Panc1 (cell line): Measurements from ENCODE around the gene HLA-DOA. TPM values are rescaled to one million over a fixed set of nuclear protein-coding genes. Genes with fewer than 3 reads are reported as not detected.

ENCODE experiments used
- ATAC-seq: fragments of 200-7000 bp; cut with Tn5 transposase; 2 replicates; pipeline ENCODE4 v1.9.1; 2020; ENCODE audit warnings: mild to moderate bottlenecking, moderate library complexity
- BruUV-seq: library from RNA; stranded (reverse); fragments of 400-500 nt; replicated peaks from 2 replicates; lab custom pipeline; 2021; lab: Mats Ljungman, UMichigan
- CTCF ChIA-PET: fragments of 300-600 bp; sonication (Branson Sonifier 250); formaldehyde crosslinking; loops from one replicate; lab custom pipeline; 2022; ENCODE audit warnings: antibody characterized with exemption; lab: Charles Lee
- POLR2A ChIA-PET: fragments of 300-600 bp; sonication (Branson Sonifier 250); formaldehyde crosslinking; loops from one replicate; lab custom pipeline; 2022; ENCODE audit warnings: antibody characterized with exemption; lab: Charles Lee
- DNase-seq: peaks from one replicate; pipeline ENCODE4 v3.0.0-alpha.2; 2010; ENCODE audit warnings: low read depth, low spot score
- H3K27ac ChIP-seq: 2 replicates; pipeline ENCODE4 v1.5.1; 2011; ENCODE audit warnings: mild to moderate bottlenecking, low read length, inconsistent platforms
- H3K27me3 ChIP-seq: fragments of 200-500 bp; sonication (Bioruptor generic); 2 replicates; pipeline ENCODE4 v1.6.0; 2014; ENCODE audit warnings: low read length, inconsistent platforms; ENCODE audit not compliant: control insufficient read depth, insufficient read depth
- H3K36me3 ChIP-seq: fragments of 200-500 bp; sonication (Bioruptor generic); 2 replicates; pipeline ENCODE4 v1.5.1; 2014; ENCODE audit warnings: inconsistent platforms, mild to moderate bottlenecking, low read length, moderate library complexity; ENCODE audit not compliant: control insufficient read depth, insufficient read depth
- H3K4me1 ChIP-seq: 2 replicates; pipeline ENCODE4 v1.5.1; 2011; ENCODE audit warnings: inconsistent platforms, mild to moderate bottlenecking, low read length, moderate library complexity; ENCODE audit not compliant: control insufficient read depth, insufficient read depth
- H3K4me3 ChIP-seq, 2 experiments: 2 replicates each; pipeline ENCODE4 v1.5.1; 2011 to 2012; ENCODE audit warnings: low read depth in 2 of 2, low read length in 2 of 2, mild to moderate bottlenecking in 2 of 2, inconsistent platforms in 1 of 2, moderate library complexity in 1 of 2
- H3K9me3 ChIP-seq: fragments of 200-500 bp; sonication (Bioruptor generic); 2 replicates; pipeline ENCODE4 v1.5.1; 2014; ENCODE audit warnings: low read depth, mild to moderate bottlenecking, inconsistent platforms, low read length, moderate library complexity; ENCODE audit not compliant: control insufficient read depth, insufficient read depth
- CTCF ChIP-seq: fragments of 450-650 bp; IDR thresholded peaks from 2 replicates; pipeline ENCODE4 v1.5.1; 2017; ENCODE audit warnings: mild to moderate bottlenecking
- POLR2AphosphoS5 ChIP-seq: IDR thresholded peaks from 2 replicates; pipeline ENCODE4 v1.6.1; 2012; ENCODE audit warnings: mild to moderate bottlenecking, low read depth, low read length, moderate library complexity
- REST ChIP-seq, 2 experiments: IDR thresholded peaks; 2 replicates each; pipeline ENCODE4 v1.6.1; 2011 to 2012; ENCODE audit warnings: low read depth in 2 of 2, control low read depth in 1 of 2, low read length in 1 of 2, mild to moderate bottlenecking in 1 of 2, moderate library complexity in 1 of 2; ENCODE audit not compliant: insufficient read depth in 1 of 2
- SIN3A ChIP-seq: IDR thresholded peaks from 2 replicates; pipeline ENCODE4 v1.6.1; 2012; ENCODE audit warnings: low read depth, mild to moderate bottlenecking, low read length, moderate library complexity, borderline replicate concordance; ENCODE audit not compliant: insufficient read depth
- TCF7L2 ChIP-seq: IDR thresholded peaks from 2 replicates; pipeline ENCODE4 v1.6.1; 2011; ENCODE audit warnings: mild to moderate bottlenecking, low read depth, low read length, inconsistent platforms
- in situ Hi-C: cut with HindIII; loops from 2 replicates; pipeline ENCODE4 v1.10.0; 2016; ENCODE audit warnings: low sequenced_read_pairs, low pct_unique_long_range_greater_than_20kb
- intact Hi-C: fragments of 100-400 bp; cut with micrococcal nuclease; formaldehyde crosslinking; loops from one replicate; pipeline ENCODE4 v1.10.0; 2022; ENCODE audit not compliant: unreplicated experiment
- total RNA-seq: library from RNA; stranded (reverse); gene quantifications from one replicate; pipeline ENCODE4 v1.2.1, GENCODE V29; 2021; ENCODE audit not compliant: unreplicated experiment

Gene HLA-DOA
- total RNA-seq, 1 experiment from 2014 or later, result 0.08 TPM

- in situ Hi-C loops (no loop called here), intact Hi-C loops (no loop called here)
- H3K36me3 ChIP-seq, result peaks cover 62% of the 10 kb centered on the region
- ATAC-seq (no peak), DNase-seq (no peak)
- no peak for TF ChIP-seq CTCF
- peak; percentile 43; the same call in 1 of the 2 replicates for TF ChIP-seq POLR2AphosphoS5
- TF ChIP-seq SIN3A, result 0 out of 2 replicates have a peak, but pooled peaks have one; percentile 49
- CTCF ChIA-PET, result interaction anchor here (0.6 to 1.0 kb wide), 2 partner anchors 10 to 350 kb away, joined by 5 to 16 read pairs; no protein-coding TSS in a partner anchor
- H3K27me3 ChIP-seq, result no peaks in the 10 kb centered on the region
- POLR2A ChIA-PET, result interaction anchor here (0.5 to 1.3 kb wide), 3 partner anchors 10 to 436 kb away, joined by 3 to 4 read pairs (median 3); partner anchors contain the start of gene PHF1
- no peaks in the 10 kb centered on the region for H3K9me3 ChIP-seq
- H3K4me3 ChIP-seq, result peak overlapping the region; percentile 94 to 100
- H3K4me1 ChIP-seq, result peaks cover 44% of the 10 kb centered on the region
- H3K27ac ChIP-seq, result peak overlapping the region; percentile 41; the same call in 1 of the 2 replicates
- no TSS peak for BruUV-seq
Measured at GRCh38 chr6:32974541-32975308, 34.7 kb downstream of the HLA-DOA start.

GRCh38 chr6:32974016-32974333 is 35.4 kb downstream of the HLA-DOA start:
- DNase-seq (no peak), ATAC-seq (no peak)
- Histone ChIP-seq H3K36me3 (peaks cover 55% of the 10 kb centered on the region), H3K27ac (peak overlapping the region; percentile 88), H3K4me1 (peaks cover 37% of the 10 kb centered on the region), H3K9me3 (no peaks in the 10 kb centered on the region), H3K4me3 (peak overlapping the region; percentile 94 to 100), H3K27me3 (no peaks in the 10 kb centered on the region)
- TSS peak; percentile 60 for BruUV-seq
- ChIA-PET POLR2A (interaction anchor here (0.5 to 0.6 kb wide), 2 partner anchors 198 to 437 kb away, joined by 3 read pairs; partner anchors contain the start of gene PHF1), CTCF (interaction anchor here (0.6 to 1.0 kb wide), 2 partner anchors 11 to 351 kb away, joined by 5 to 16 read pairs; no protein-coding TSS in a partner anchor)
- in situ Hi-C loops (no loop called here), intact Hi-C loops (no loop called here)
- TF ChIP-seq POLR2AphosphoS5, result no peak
- TF ChIP-seq SIN3A, result no peak; the same call in 1 of the 2 replicates
- TF ChIP-seq CTCF, result no peak
- no peak for TF ChIP-seq REST (IDR thresholded peaks at IDR 0.05; ENCODE audit: insufficient read depth in 1 of 2, low read depth in 2 of 2, low read length in 1 of 2)
- TF ChIP-seq TCF7L2, result no peak
